H1 (cell line): ENCODE results near the gene DCAF7. TPM values are rescaled to one million over a fixed set of nuclear protein-coding genes. Genes with fewer than 3 reads are reported as not detected.

Source experiments
- CTCF ChIA-PET: fragments of 300-600 bp; sonication (Branson Sonifier 250); formaldehyde crosslinking; loops from one replicate; lab custom pipeline; 2021; ENCODE audit not compliant: partially characterized antibody; lab: Charles Lee
- POLR2A ChIA-PET: fragments of 300-600 bp; sonication (Branson Sonifier 250); formaldehyde crosslinking; loops from one replicate; lab custom pipeline; 2021; ENCODE audit warnings: inconsistent platforms; ENCODE audit not compliant: partially characterized antibody; lab: Charles Lee
- DNase-seq, 2 experiments: peaks; one replicate each; pipeline versions ENCODE4 v3.0.0 to v3.0.0-alpha.2; 2010 to 2022; ENCODE audit warnings: low spot score in 2 of 2, low read depth in 1 of 2, mixed read lengths in 1 of 2
- FAIRE-seq: peaks from 2 replicates; lab custom pipeline; 2011; peaks lifted over from hg19 to GRCh38; lab: Jason Lieb, UNC
- H2AFZ ChIP-seq: 2 replicates; pipeline ENCODE4 v1.8.1; 2012; ENCODE audit warnings: low read length, inconsistent platforms
- H2AK5ac ChIP-seq: 2 replicates; pipeline ENCODE4 v1.6.1; 2013; ENCODE audit warnings: low read depth, low read length
- H2BK120ac ChIP-seq: replicated peaks from 2 replicates; pipeline ENCODE3; 2013; ENCODE audit warnings: low read depth, low read length, inconsistent platforms
- H2BK12ac ChIP-seq: 2 replicates; pipeline ENCODE4 v1.6.1; 2013; ENCODE audit warnings: low read depth, low read length
- H2BK15ac ChIP-seq: 2 replicates; pipeline ENCODE4 v1.6.1; 2013; ENCODE audit warnings: low read length
- H2BK20ac ChIP-seq: 2 replicates; pipeline ENCODE4 v1.6.1; 2013; ENCODE audit warnings: low read length
- H2BK5ac ChIP-seq: 2 replicates; pipeline ENCODE4 v1.6.1; 2013; ENCODE audit warnings: low read depth, low read length
- H3K14ac ChIP-seq: 2 replicates; pipeline ENCODE4 v1.6.1; 2013; ENCODE audit warnings: inconsistent platforms; ENCODE audit not compliant: insufficient read length
- H3K18ac ChIP-seq: 2 replicates; pipeline ENCODE4 v1.6.1; 2013; ENCODE audit warnings: low read length; ENCODE audit errors: extremely low read depth
- H3K23ac ChIP-seq: 2 replicates; pipeline ENCODE4 v1.6.1; 2013; ENCODE audit warnings: inconsistent platforms; ENCODE audit not compliant: insufficient read length
- H3K23me2 ChIP-seq: 2 replicates; pipeline ENCODE4 v1.6.1; 2013; ENCODE audit warnings: low read depth, low read length
- H3K27ac ChIP-seq: 2 replicates; pipeline ENCODE4 v1.6.1; 2011; ENCODE audit warnings: low read depth, low read length, inconsistent platforms
- H3K27me3 ChIP-seq, 4 experiments: replicated peaks in 1 of 4; 1 replicate in 1 of 4; 2 replicates in 3 of 4; pipeline versions ENCODE4 v1.6.1 to v1.8.1; 2011 to 2013; ENCODE audit warnings: low read length in 3 of 4, mild to moderate bottlenecking in 3 of 4, inconsistent platforms in 2 of 4, mixed read lengths in 2 of 4, moderate library complexity in 1 of 4; ENCODE audit not compliant: control insufficient read depth in 3 of 4, insufficient read depth in 3 of 4; ENCODE audit errors: extremely low read depth in 1 of 4
- H3K36me3 ChIP-seq, 4 experiments: 2 replicates each; pipeline versions ENCODE4 v1.6.1 to v1.8.1; 2011 to 2013; ENCODE audit warnings: mild to moderate bottlenecking in 4 of 4, low read length in 3 of 4, moderate library complexity in 2 of 4, control low read depth in 1 of 4, inconsistent platforms in 1 of 4; ENCODE audit not compliant: insufficient read depth in 4 of 4, control insufficient read depth in 2 of 4
- H3K4ac ChIP-seq: replicated peaks from 2 replicates; pipeline ENCODE3; 2013; ENCODE audit warnings: low read length, low read depth, mixed read lengths, inconsistent platforms; ENCODE audit not compliant: insufficient read length
- H3K4me1 ChIP-seq, 4 experiments: replicated peaks in 1 of 4; 1 replicate in 1 of 4; 2 replicates in 3 of 4; pipeline versions ENCODE4 v1.6.1 to v1.8.1; 2011 to 2013; ENCODE audit warnings: low read length in 3 of 4, inconsistent platforms in 2 of 4, mixed read lengths in 1 of 4; ENCODE audit not compliant: insufficient read depth in 4 of 4, control insufficient read depth in 3 of 4
- H3K4me2 ChIP-seq, 2 experiments: 2 replicates each; pipeline versions ENCODE4 v1.6.1 to v1.8.1; 2011 to 2013; ENCODE audit warnings: low read depth in 2 of 2, low read length in 2 of 2, control low read depth in 1 of 2, inconsistent platforms in 1 of 2, mild to moderate bottlenecking in 1 of 2; ENCODE audit not compliant: insufficient read depth in 1 of 2
- H3K4me3 ChIP-seq, 4 experiments: fragments of 200-600, 300-600 bp in 1 of 4; sonication (generic), shearing (Covaris generic), sonication (Bioruptor Twin) in 1 of 4; 2 replicates each; pipeline versions ENCODE4 v1.5.1 to v1.8.1; 2011 to 2016; ENCODE audit warnings: low read length in 4 of 4, low read depth in 3 of 4, control low read depth in 2 of 4, inconsistent platforms in 2 of 4, mild to moderate bottlenecking in 2 of 4, mixed read lengths in 1 of 4, moderate library complexity in 1 of 4; ENCODE audit not compliant: insufficient read depth in 2 of 4; ENCODE audit errors: extremely low read depth in 1 of 4
- H3K56ac ChIP-seq: replicated peaks from 2 replicates; pipeline ENCODE3; 2013; ENCODE audit warnings: low read depth, mild to moderate bottlenecking, mixed read lengths, low read length, inconsistent platforms; ENCODE audit not compliant: insufficient read length
- H3K79me1 ChIP-seq: 2 replicates; pipeline ENCODE4 v1.6.1; 2013; ENCODE audit warnings: low read depth, low read length, control low read depth
- H3K79me2 ChIP-seq, 2 experiments: 2 replicates each; pipeline versions ENCODE4 v1.6.1 to v1.8.1; 2012 to 2013; ENCODE audit warnings: low read length in 2 of 2, mild to moderate bottlenecking in 2 of 2, inconsistent platforms in 1 of 2; ENCODE audit not compliant: insufficient read depth in 2 of 2, control insufficient read depth in 1 of 2
- H3K9ac ChIP-seq, 4 experiments: replicated peaks in 1 of 4; 1 replicate in 1 of 4; 2 replicates in 3 of 4; pipeline versions ENCODE4 v1.6.1 to v1.8.1; 2011 to 2013; ENCODE audit warnings: low read depth in 3 of 4, low read length in 3 of 4, control low read depth in 2 of 4, mild to moderate bottlenecking in 2 of 4, moderate library complexity in 2 of 4, inconsistent platforms in 1 of 4; ENCODE audit errors: extremely low read depth in 1 of 4
- H3K9me3 ChIP-seq, 2 experiments: 2 replicates each; pipeline versions ENCODE4 v1.6.1 to v1.8.1; 2012 to 2013; ENCODE audit warnings: mild to moderate bottlenecking in 2 of 2, moderate library complexity in 2 of 2, control low read depth in 1 of 2, inconsistent platforms in 1 of 2, low read depth in 1 of 2, low read length in 1 of 2, mixed read lengths in 1 of 2; ENCODE audit not compliant: insufficient read depth in 2 of 2
- H4K20me1 ChIP-seq, 2 experiments: replicated peaks in 1 of 2; 2 replicates each; pipeline versions ENCODE3 to v1.8.1; 2011 to 2013; ENCODE audit warnings: inconsistent platforms in 2 of 2, low read length in 2 of 2, mild to moderate bottlenecking in 1 of 2; ENCODE audit not compliant: insufficient read depth in 2 of 2, control insufficient read depth in 1 of 2
- H4K5ac ChIP-seq: 2 replicates; pipeline ENCODE4 v1.6.1; 2013; ENCODE audit warnings: low read length, low read depth, mixed read lengths, inconsistent platforms; ENCODE audit not compliant: insufficient read length
- H4K8ac ChIP-seq: 2 replicates; pipeline ENCODE4 v1.8.0; 2013; ENCODE audit warnings: mild to moderate bottlenecking, moderate library complexity, low read length, inconsistent platforms; ENCODE audit not compliant: insufficient read depth; ENCODE audit errors: extremely low read depth
- H4K91ac ChIP-seq: replicated peaks from 2 replicates; pipeline ENCODE3; 2013; ENCODE audit warnings: low read length, mixed read lengths, inconsistent platforms; ENCODE audit not compliant: insufficient read length
- WGBS, 2 experiments: shearing (Covaris generic) in 1 of 2; methylation state at CpG; one replicate each; pipeline versions ENCODE4 v1.1.6 to v1.1.7; 2013 to 2015; ENCODE audit warnings: low lambda C conversion rate in 2 of 2, mixed read lengths in 2 of 2, inconsistent platforms in 1 of 2, low coverage in 1 of 2, missing lambda C conversion rate in 1 of 2; ENCODE audit not compliant: insufficient replicate concordance in 2 of 2, insufficient coverage in 1 of 2, insufficient read length in 1 of 2; ENCODE audit errors: extremely low coverage in 1 of 2, missing lambda C conversion rate in 1 of 2; 5-methylcytosine and 5-hydroxymethylcytosine counted together
- polyA plus RNA-seq, 7 experiments: library from polyadenylated mRNA; depleted of rRNA in 3 of 7; stranded (reverse) in 5 of 7; unstranded in 2 of 7; fragments of >200 nt in 5 of 7; fragments of 200-250 nt in 2 of 7; gene quantifications; 1 replicate in 5 of 7; 2 replicates in 1 of 7; 4 replicates in 1 of 7; pipeline versions ENCODE4 v1.2.1 to v1.2.3, GENCODE V29; 2011 to 2013; ENCODE audit warnings: missing spikeins in 2 of 7, mixed read lengths in 2 of 7
- total RNA-seq: library from RNA; stranded (reverse); fragmentation: NEBNext Ultra II Directional; extraction: Animal tissue kit (Norgen Biotek cat#: 25700); gene quantifications from 2 replicates; pipeline ENCODE4 v1.2.1, GENCODE V29; 2021

DCAF7 gene
- total and polyA plus RNA-seq, 2 of the 8 experiments (the other 6 are each of a cell fraction or from before 2014, with no cell fraction given) = 74.9 to 94.1 TPM

DNA sequence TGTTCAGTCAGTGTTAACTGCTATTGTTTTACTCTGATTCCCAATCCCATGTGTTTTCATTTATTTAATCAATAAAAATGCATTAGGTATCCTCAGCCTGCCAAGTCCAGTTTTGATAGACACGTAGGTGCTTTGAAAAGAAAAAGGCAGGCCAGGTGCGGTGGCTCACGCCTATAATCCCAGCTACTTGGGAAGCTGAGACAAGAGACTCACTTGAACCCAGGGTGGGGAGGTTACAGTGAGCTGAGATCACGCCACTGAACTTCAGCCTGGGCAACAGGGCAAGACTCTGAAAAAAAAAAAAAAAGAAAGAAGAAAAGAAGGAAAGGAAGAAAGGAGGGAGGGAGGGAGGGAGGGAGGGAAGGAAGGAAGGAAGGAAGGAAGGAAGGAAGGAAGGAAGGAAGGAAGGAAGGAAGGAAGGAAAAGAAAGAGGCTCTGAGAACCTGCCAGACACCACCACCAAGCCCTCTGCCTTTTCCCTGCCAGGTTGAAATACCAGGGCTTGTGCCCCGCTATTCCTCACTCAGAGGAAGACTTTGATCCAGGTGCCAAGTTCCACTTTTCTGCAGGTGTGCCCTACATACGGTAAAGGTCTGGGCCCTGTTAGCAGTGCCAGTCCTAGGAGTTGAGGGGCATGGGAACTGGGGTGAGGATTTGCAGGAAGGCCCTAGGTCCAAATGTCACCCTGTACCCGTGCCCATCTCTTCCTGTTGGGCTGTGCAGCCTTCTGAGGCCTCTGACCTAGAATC, 37.2 kb upstream of the DCAF7 start:
- no peak for FAIRE-seq

More for the DNA sequence above, 37.2 kb upstream of the DCAF7 start:
- Histone ChIP-seq H2AK5ac (no peak overlapping the region), H2BK15ac (no peak overlapping the region), H3K27me3 (no peaks in the 10 kb centered on the region), H3K4ac (no peak overlapping the region), H3K23ac (no peak overlapping the region), H3K4me1 (no peaks in the 10 kb centered on the region), H3K18ac (no peak overlapping the region), H3K36me3 (no peaks in the 10 kb centered on the region), H3K4me2 (no peak overlapping the region), H4K5ac (no peak overlapping the region), H4K8ac (0 out of 2 replicates have a peak overlapping the region, but pooled peaks have one; percentile 3), H3K56ac (no peak overlapping the region), H3K79me1 (no peaks in the 10 kb centered on the region), H2BK20ac (no peak overlapping the region), H3K23me2 (no peaks in the 10 kb centered on the region), H3K9ac (no peak overlapping the region), H3K4me3 (no peak overlapping the region), H2AFZ (no peak overlapping the region), H3K9me3 (no peaks in the 10 kb centered on the region; a peak in 1 of 4 replicates), H4K91ac (no peak overlapping the region), H3K79me2 (no peaks in the 10 kb centered on the region), H3K14ac (no peak overlapping the region), H4K20me1 (peaks cover 0 to 2% of the 10 kb centered on the region in 2 experiments), H2BK120ac (no peak overlapping the region), H3K27ac (no peak overlapping the region), H2BK12ac (no peak overlapping the region), H2BK5ac (no peak overlapping the region)
- CTCF ChIA-PET = interaction anchor here (0.6 to 3.3 kb wide), 5 partner anchors 15 to 785 kb away, joined by 3 to 25 read pairs (median 6); no protein-coding TSS in a partner anchor
- POLR2A ChIA-PET = interaction anchor here (1.2 kb wide), 1 partner anchor 8 kb away, joined by 3 read pairs; no protein-coding TSS in a partner anchor
- no peak for DNase-seq
- WGBS, 2 experiments = 95% methylated on average over 5 of the region's 7 CpGs; no CpG with 5 or more reads in 1 of the 2 experiments
